BE2C (cell line): ENCODE measurements around the gene CENPU.

ENCODE experiments used
- DNase-seq: peaks from one replicate; pipeline ENCODE4 v3.0.0-alpha.2; 2020
- H3K27me3 ChIP-seq: fragments of 250-450 bp; sonication (Bioruptor Pico); 2 replicates; pipeline ENCODE4 v1.5.1; 2020; ENCODE audit warnings: mild to moderate bottlenecking
- H3K36me3 ChIP-seq: fragments of 250-450 bp; sonication (Bioruptor Pico); 2 replicates; pipeline ENCODE4 v1.5.1; 2020; ENCODE audit warnings: mild to moderate bottlenecking
- H3K4me1 ChIP-seq: fragments of 250-450 bp; sonication (Bioruptor Pico); 2 replicates; pipeline ENCODE4 v1.5.1; 2020
- H3K4me3 ChIP-seq: 2 replicates; pipeline ENCODE4 v1.5.1; 2011; ENCODE audit warnings: low read depth, low read length
- H3K9me3 ChIP-seq: fragments of 250-450 bp; sonication (Bioruptor Pico); 2 replicates; pipeline ENCODE4 v1.5.1; 2020
- TF ChIP-seq, protein P1 (sequence below): IDR thresholded peaks from 2 replicates; pipeline ENCODE4 v1.5.1; 2012; ENCODE audit warnings: mild to moderate bottlenecking, low read depth, low read length

CENPU gene

DNA sequence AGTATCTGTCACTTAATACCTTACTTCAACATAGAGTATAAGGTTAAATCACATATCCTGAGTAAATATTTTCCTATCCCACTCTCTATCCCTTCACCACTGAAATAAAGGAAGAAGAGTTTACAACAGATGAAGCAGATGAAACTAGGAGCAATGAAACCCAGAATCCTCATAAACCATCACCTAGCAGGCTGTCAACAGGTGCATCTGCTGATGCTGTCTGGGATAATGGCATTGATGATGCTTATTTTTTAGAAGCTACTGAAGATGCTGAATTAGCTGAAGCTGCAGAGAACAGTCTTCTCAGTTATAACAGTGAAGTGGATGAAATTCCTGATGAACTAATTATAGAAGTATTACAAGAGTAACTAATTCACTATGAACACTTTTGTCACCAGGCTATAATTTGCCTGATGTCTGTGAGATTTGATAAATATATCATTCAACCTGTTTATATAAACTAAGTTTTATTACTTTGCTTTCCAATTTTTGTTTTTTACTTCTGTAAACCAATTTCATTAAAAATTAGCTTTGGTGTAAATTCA, 39.4 kb downstream of the CENPU start:
- no peak overlapping the region for H3K4me3 ChIP-seq
- no peaks in the 10 kb centered on the region for H3K27me3 ChIP-seq
- H3K9me3 ChIP-seq = no peaks in the 10 kb centered on the region
- TF ChIP-seq, protein P1, sequence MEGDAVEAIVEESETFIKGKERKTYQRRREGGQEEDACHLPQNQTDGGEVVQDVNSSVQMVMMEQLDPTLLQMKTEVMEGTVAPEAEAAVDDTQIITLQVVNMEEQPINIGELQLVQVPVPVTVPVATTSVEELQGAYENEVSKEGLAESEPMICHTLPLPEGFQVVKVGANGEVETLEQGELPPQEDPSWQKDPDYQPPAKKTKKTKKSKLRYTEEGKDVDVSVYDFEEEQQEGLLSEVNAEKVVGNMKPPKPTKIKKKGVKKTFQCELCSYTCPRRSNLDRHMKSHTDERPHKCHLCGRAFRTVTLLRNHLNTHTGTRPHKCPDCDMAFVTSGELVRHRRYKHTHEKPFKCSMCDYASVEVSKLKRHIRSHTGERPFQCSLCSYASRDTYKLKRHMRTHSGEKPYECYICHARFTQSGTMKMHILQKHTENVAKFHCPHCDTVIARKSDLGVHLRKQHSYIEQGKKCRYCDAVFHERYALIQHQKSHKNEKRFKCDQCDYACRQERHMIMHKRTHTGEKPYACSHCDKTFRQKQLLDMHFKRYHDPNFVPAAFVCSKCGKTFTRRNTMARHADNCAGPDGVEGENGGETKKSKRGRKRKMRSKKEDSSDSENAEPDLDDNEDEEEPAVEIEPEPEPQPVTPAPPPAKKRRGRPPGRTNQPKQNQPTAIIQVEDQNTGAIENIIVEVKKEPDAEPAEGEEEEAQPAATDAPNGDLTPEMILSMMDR = no peak
- H3K36me3 ChIP-seq = peaks cover 26% of the 10 kb centered on the region
- no peak for DNase-seq
- H3K4me1 ChIP-seq = peaks cover 9% of the 10 kb centered on the region

DNA sequence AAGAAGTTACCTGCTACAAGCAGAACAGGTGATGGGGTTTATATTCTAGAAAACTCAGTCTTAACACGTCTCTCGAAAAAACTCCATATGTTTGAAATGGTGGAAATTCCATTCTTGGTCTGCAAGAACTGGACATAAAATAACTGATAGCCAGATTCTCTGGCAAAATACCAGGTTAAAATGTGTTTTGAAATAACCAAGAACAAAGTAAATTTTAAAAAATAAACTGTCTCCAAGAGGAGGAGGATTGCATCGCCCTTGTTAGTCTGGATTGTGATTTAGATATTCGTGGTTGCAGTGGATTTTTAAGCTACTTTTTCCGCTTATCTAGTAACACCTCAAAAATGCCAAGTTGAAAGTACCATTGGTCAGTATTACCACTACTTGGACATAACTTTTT, 40.8 kb downstream of the CENPU start:
- no peak for DNase-seq
- TF ChIP-seq, protein P1 = no peak
- H3K36me3 ChIP-seq = peaks cover 25% of the 10 kb centered on the region
- H3K27me3 ChIP-seq = no peaks in the 10 kb centered on the region
- H3K4me3 ChIP-seq = no peak overlapping the region
- H3K9me3 ChIP-seq = no peaks in the 10 kb centered on the region
- peaks cover 9% of the 10 kb centered on the region for H3K4me1 ChIP-seq

DNA sequence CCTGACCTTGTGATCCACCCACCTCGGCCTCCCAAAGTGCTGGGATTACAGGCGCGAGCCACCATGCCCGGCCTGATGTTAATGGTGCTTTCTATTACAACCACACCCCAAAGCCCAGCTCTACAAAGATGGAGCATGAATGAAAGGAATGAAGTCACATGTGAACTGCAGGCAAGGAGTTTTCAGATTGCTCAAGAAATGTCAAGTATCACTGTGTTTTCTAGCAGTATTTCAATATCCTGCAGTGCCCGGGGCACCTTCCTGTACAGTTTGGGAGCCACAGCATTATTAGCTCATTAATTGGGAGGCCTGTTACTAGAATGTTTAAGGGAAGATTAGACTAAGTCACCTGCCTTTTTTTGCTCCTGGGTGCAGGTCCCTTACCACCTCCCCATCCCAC, 44.2 kb downstream of the CENPU start:
- no peaks in the 10 kb centered on the region for H3K27me3 ChIP-seq

DNA sequence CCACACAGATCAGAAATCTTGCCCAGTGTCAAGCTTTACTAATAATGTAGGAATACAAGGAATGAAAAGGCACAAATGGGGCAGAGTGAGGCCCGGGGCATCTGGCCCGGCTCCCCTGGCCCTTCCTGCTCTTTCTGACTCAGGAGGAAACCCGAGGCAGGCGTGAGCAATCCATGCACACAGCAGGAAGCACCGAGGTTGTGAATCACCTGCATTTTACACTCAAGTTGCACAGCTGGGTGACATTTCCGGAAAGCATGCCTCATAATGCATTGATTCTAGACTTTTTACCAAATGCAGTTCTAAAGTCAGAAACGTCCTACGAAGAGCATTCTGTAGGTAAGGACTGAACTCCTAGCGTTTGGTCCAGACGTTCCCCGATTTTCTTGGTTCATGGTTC, 45.4 kb downstream of the CENPU start:
- TF ChIP-seq, protein P1 = no peak
- no peaks in the 10 kb centered on the region for H3K27me3 ChIP-seq
- no peaks in the 10 kb centered on the region; the same call in 1 of the 2 replicates for H3K36me3 ChIP-seq
- H3K4me3 ChIP-seq = no peak overlapping the region
- DNase-seq = no peak
- no peaks in the 10 kb centered on the region for H3K4me1 ChIP-seq
- no peaks in the 10 kb centered on the region for H3K9me3 ChIP-seq

More for the DNA sequence above, 44.2 kb downstream of the CENPU start:
- Histone ChIP-seq H3K4me3 (no peak overlapping the region), H3K4me1 (peaks cover 3% of the 10 kb centered on the region; the same call in 1 of the 2 replicates), H3K9me3 (no peaks in the 10 kb centered on the region), H3K36me3 (peaks cover 12% of the 10 kb centered on the region)
- TF ChIP-seq, protein P1 = no peak
- DNase-seq = no peak

DNA sequence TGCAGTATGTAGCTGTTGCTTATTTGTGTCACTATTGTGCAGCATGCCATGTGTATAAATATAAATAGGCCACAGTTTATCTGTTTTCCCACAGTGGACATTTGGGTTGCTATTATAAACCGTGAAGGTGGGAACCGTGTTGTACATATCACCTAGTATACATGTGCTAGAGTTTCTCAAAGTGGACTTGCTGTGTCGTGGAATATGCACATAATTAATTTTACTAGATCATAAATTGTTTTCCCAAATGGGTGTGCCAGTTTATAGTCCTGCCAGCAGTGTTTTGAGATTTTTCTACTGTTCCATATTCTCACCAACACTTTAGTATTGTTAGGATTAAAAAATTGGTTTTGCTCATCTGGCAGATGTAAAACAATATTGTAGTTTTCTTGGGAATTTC, 45.9 kb downstream of the CENPU start:
- H3K4me1 ChIP-seq = no peaks in the 10 kb centered on the region
- H3K36me3 ChIP-seq = no peaks in the 10 kb centered on the region
- DNase-seq = no peak
- no peaks in the 10 kb centered on the region for H3K27me3 ChIP-seq
- TF ChIP-seq, protein P1 = no peak
- no peak overlapping the region for H3K4me3 ChIP-seq
- H3K9me3 ChIP-seq = no peaks in the 10 kb centered on the region

DNA sequence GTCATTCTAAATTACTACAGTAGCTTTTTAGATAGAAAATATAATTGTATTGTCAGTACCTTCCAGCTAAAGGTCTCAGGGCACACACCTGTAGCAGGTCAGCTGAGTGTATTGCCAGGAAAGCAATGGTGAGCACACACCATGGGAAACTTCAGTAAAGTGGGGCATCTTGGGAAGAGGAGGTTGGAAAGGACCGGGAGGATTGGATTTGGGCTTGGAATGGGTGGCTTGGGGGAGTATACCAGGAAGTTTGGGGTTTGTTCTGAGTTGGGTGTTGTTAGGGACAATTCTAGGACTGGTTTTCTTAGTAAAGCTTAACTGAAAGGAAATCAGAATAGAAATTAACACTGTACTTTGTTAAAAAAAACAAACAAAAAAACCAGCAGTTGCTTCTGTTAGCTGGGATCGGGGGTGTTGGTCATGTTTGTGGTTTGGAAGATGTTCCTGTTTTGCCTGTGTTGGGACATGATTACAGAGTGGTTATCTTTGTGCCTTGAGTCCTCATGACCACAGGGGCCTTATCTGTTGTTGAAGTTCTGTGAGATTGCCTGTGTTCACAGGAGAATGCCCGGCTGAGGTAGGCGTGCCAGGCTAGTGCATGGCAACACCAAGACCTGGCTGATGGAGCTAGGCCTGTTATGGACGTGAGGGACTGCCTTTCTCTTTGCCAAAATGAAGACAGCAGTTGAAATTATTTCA, 49.3 kb downstream of the CENPU start:
- Histone ChIP-seq H3K4me3 (no peak overlapping the region), H3K9me3 (no peaks in the 10 kb centered on the region), H3K27me3 (no peaks in the 10 kb centered on the region), H3K36me3 (no peaks in the 10 kb centered on the region), H3K4me1 (no peaks in the 10 kb centered on the region)
- TF ChIP-seq, protein P1 = no peak
- no peak for DNase-seq
